HG03064 (cell line): ENCODE measurements around the gene KRTAP1-1.
"Not testable (repeated sequence)": the region's sequence is repeated elsewhere in the genome, so short reads cannot be mapped to it uniquely, and the experiment has no call there.

Experiments
- ATAC-seq: cut with Tn5 transposase; IDR thresholded peaks from one replicate; pipeline ENCODE4 v1.9.1; 2021; ENCODE audit warnings: low read depth; ENCODE audit not compliant: unreplicated experiment

The KRTAP1-1 gene

GRCh38 chr17:41040783-41041571 lies at the start of gene KRTAP1-1:
KRTAP1-1 (minus strand) TSS chr17:41041450; CDS start chr17:41041397, 53 bp downstream.
- not testable (repeated sequence) for ATAC-seq

GRCh38 chr17:41088760-41089352 lies 47.6 kb upstream of the KRTAP1-1 start:
- ATAC-seq: not testable (repeated sequence)

- ATAC-seq: not testable (repeated sequence)
These were observed 43.0 kb upstream of the KRTAP1-1 start, which contains the start of gene KRTAP4-7 for GRCh38 chr17:41084100-41084856. KRTAP4-7 (plus strand) TSS chr17:41084150; CDS start chr17:41084207, 57 bp downstream.

GRCh38 chr17:41083427-41083826 lies 42.2 kb upstream of the KRTAP1-1 start:
- not testable (repeated sequence) for ATAC-seq

- ATAC-seq: no peak
These were observed 41.4 kb upstream of the KRTAP1-1 start for GRCh38 chr17:41082626-41083025.

- no peak for ATAC-seq
These were observed 35.5 kb upstream of the KRTAP1-1 start for GRCh38 chr17:41076788-41077187.

GRCh38 chr17:41073676-41074075 lies 32.4 kb upstream of the KRTAP1-1 start:
- ATAC-seq: no peak

GRCh38 chr17:41071606-41072360 lies 30.5 kb upstream of the KRTAP1-1 start:
- ATAC-seq: no peak

- ATAC-seq: no peak
These were observed 27.8 kb upstream of the KRTAP1-1 start for GRCh38 chr17:41069031-41069430.

GRCh38 chr17:41067281-41067680 lies 26.0 kb upstream of the KRTAP1-1 start:
- ATAC-seq: no peak

- ATAC-seq: no peak
These were observed 24.8 kb upstream of the KRTAP1-1 start, which contains the start of gene KRTAP2-4 for GRCh38 chr17:41065829-41066624. KRTAP2-4 (minus strand) TSS chr17:41065879; CDS start chr17:41065845, 34 bp downstream.

GRCh38 chr17:41065016-41065689 lies 23.9 kb upstream of the KRTAP1-1 start:
- not testable (repeated sequence) for ATAC-seq

- no peak for ATAC-seq
These were observed 23.1 kb upstream of the KRTAP1-1 start for GRCh38 chr17:41064301-41064700.

- no peak for ATAC-seq
These were observed 22.2 kb upstream of the KRTAP1-1 start for GRCh38 chr17:41063449-41063848.

GRCh38 chr17:41061964-41062363 lies 20.7 kb upstream of the KRTAP1-1 start:
- ATAC-seq: no peak

- ATAC-seq: no peak
These were observed 18.9 kb upstream of the KRTAP1-1 start, which contains the start of gene KRTAP2-3 for GRCh38 chr17:41060052-41060604. KRTAP2-3 (minus strand) TSS chr17:41060114; CDS start chr17:41060050, 64 bp downstream.

- not testable (repeated sequence) for ATAC-seq
These were observed 18.2 kb upstream of the KRTAP1-1 start for GRCh38 chr17:41059276-41060051.

GRCh38 chr17:41058741-41059140 lies 17.5 kb upstream of the KRTAP1-1 start:
- no peak for ATAC-seq
